Trophoblast cell (in vitro differentiated cells and primary cell): Measurements from ENCODE around the gene POLR1A.

ENCODE experiments used
- DNase-seq, 2 donors: peaks; one replicate each; pipeline ENCODE4 v3.0.0-alpha.2; 2016
- H2AFZ ChIP-seq: 2 replicates; pipeline ENCODE4 v1.6.1; 2013; ENCODE audit warnings: low read length, moderate library complexity, mild to moderate bottlenecking; ENCODE audit not compliant: insufficient read depth, poor library complexity
- H2AK5ac ChIP-seq: 2 replicates; pipeline ENCODE4 v1.6.1; 2013; ENCODE audit warnings: mild to moderate bottlenecking, low read length
- H2BK120ac ChIP-seq: 2 replicates; pipeline ENCODE4 v1.6.1; 2013; ENCODE audit warnings: low read length, mild to moderate bottlenecking, moderate library complexity; ENCODE audit not compliant: insufficient read depth, poor library complexity
- H2BK12ac ChIP-seq: 2 replicates; pipeline ENCODE4 v1.6.1; 2013; ENCODE audit warnings: mild to moderate bottlenecking, low read length, moderate library complexity
- H2BK5ac ChIP-seq: 2 replicates; pipeline ENCODE4 v1.6.1; 2013; ENCODE audit warnings: low read length, low read depth, moderate library complexity, mild to moderate bottlenecking; ENCODE audit not compliant: poor library complexity
- H3K14ac ChIP-seq: 2 replicates; pipeline ENCODE4 v1.6.1; 2013; ENCODE audit warnings: mild to moderate bottlenecking, low read length
- H3K18ac ChIP-seq: 2 replicates; pipeline ENCODE4 v1.6.1; 2013; ENCODE audit warnings: mild to moderate bottlenecking, low read length
- H3K23ac ChIP-seq: 2 replicates; pipeline ENCODE4 v1.6.1; 2013; ENCODE audit warnings: low read length
- H3K27ac ChIP-seq: 2 replicates; pipeline ENCODE4 v1.5.1; 2013; ENCODE audit warnings: low read depth, mild to moderate bottlenecking, inconsistent platforms, low read length, moderate library complexity
- H3K27me3 ChIP-seq: 2 replicates; pipeline ENCODE4 v1.6.1; 2013; ENCODE audit warnings: inconsistent platforms, mild to moderate bottlenecking, low read length, moderate library complexity; ENCODE audit not compliant: insufficient read depth
- H3K36me3 ChIP-seq, 2 experiments: 1 replicate in 1 of 2; 2 replicates in 1 of 2; pipeline ENCODE4 v1.6.1; 2013; ENCODE audit warnings: low read length in 2 of 2, mild to moderate bottlenecking in 2 of 2, moderate library complexity in 1 of 2; ENCODE audit not compliant: insufficient read depth in 2 of 2, control insufficient read depth in 1 of 2
- H3K4ac ChIP-seq: 2 replicates; pipeline ENCODE4 v1.6.1; 2013; ENCODE audit warnings: low read depth, mild to moderate bottlenecking, low read length, moderate library complexity
- H3K4me1 ChIP-seq, 2 experiments: 1 replicate in 1 of 2; 2 replicates in 1 of 2; pipeline ENCODE4 v1.6.1; 2013; ENCODE audit warnings: low read length in 2 of 2, mild to moderate bottlenecking in 2 of 2, moderate library complexity in 1 of 2; ENCODE audit not compliant: insufficient read depth in 2 of 2, control insufficient read depth in 1 of 2
- H3K4me2 ChIP-seq: 2 replicates; pipeline ENCODE4 v1.6.1; 2013; ENCODE audit warnings: inconsistent platforms, mild to moderate bottlenecking, low read length, moderate library complexity
- H3K4me3 ChIP-seq: 2 replicates; pipeline ENCODE4 v1.5.1; 2013; ENCODE audit warnings: mild to moderate bottlenecking, low read depth, low read length, inconsistent platforms
- H3K79me1 ChIP-seq: one replicate; pipeline ENCODE4 v1.6.1; 2013; ENCODE audit warnings: low read length
- H3K79me2 ChIP-seq: 2 replicates; pipeline ENCODE4 v1.6.1; 2013; ENCODE audit warnings: low read length, mild to moderate bottlenecking; ENCODE audit not compliant: control insufficient read depth, insufficient read depth, poor library complexity
- H3K9ac ChIP-seq: 2 replicates; pipeline ENCODE4 v1.6.1; 2013; ENCODE audit warnings: mild to moderate bottlenecking, low read length
- H3K9me3 ChIP-seq: 2 replicates; pipeline ENCODE4 v1.6.1; 2013; ENCODE audit warnings: low read depth, mild to moderate bottlenecking, control low read depth, inconsistent platforms, low read length; ENCODE audit not compliant: insufficient read depth
- H4K12ac ChIP-seq: 2 replicates; pipeline ENCODE4 v1.6.1; 2013; ENCODE audit warnings: low read depth, mild to moderate bottlenecking, low read length, moderate library complexity
- H4K8ac ChIP-seq: 2 replicates; pipeline ENCODE4 v1.6.1; 2013; ENCODE audit warnings: low read depth, mild to moderate bottlenecking, low read length, moderate library complexity
- H4K91ac ChIP-seq: one replicate; pipeline ENCODE4 v1.6.1; 2013; ENCODE audit warnings: low read depth, mild to moderate bottlenecking, low read length, moderate library complexity
- WGBS: extraction: QIAGEN DNeasy Blood & Tissue Kit; methylation state at CpG from one replicate; pipeline ENCODE4 v1.1.7; 2013; ENCODE audit warnings: missing lambda C conversion rate; ENCODE audit not compliant: insufficient read length, insufficient coverage; ENCODE audit errors: extremely low coverage; 5-methylcytosine and 5-hydroxymethylcytosine counted together

POLR1A gene

DNA sequence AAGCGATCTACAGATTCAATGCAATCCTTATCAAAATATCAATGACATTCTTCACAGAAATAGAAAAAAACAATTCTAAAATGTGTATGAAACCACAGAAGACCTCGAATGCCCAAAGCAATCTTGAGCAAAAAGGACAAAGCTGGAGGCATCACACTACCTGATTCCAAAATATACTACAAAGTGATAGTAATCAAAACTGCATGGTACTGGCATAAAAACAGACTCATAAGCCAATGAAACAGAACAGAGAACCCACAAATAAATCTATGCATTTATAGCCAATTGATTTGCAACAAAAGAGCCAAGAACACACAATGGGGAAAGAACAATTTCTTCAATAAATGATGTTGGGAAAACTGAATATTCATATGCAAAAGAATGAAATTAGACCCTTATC, 99.2 kb downstream of the POLR1A start:
- no CpG with 5 or more reads among the region's 2 CpGs for WGBS

DNA sequence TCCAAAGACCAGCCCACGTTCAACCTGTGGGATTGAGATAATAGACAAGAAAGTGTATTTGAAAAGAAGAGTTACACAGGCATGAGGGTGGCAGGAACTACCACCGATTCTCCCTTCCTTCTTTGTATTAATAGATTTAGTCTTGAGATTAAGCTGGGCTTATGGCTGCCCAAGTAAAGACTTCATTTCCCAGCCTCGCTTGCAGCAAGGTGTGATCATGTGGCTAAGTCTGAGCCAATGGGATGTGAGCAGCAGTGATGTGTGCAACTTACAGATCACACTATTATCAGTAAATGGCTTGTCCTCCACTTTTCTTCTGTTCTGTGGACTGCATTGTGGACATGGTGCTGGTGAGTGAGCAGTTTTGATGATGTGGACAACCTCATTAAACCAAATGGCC, 101.7 kb downstream of the POLR1A start:
- Histone ChIP-seq H4K91ac (no peak overlapping the region), H3K4ac (no peak overlapping the region), H3K4me3 (no peak overlapping the region), H3K27ac (no peak overlapping the region), H3K9me3 (peaks cover 4% of the 10 kb centered on the region), H2AFZ (no peak overlapping the region), H4K12ac (no peak overlapping the region), H3K36me3 (no peaks in the 10 kb centered on the region), H2BK12ac (no peak overlapping the region), H3K4me1 (peaks cover 8 to 14% of the 10 kb centered on the region in 2 experiments), H4K8ac (no peak overlapping the region), H3K14ac (no peak overlapping the region), H3K18ac (no peak overlapping the region), H2BK5ac (no peak overlapping the region), H2AK5ac (no peak overlapping the region), H3K4me2 (no peak overlapping the region), H3K27me3 (no peaks in the 10 kb centered on the region), H3K79me1 (peaks cover 8% of the 10 kb centered on the region), H3K9ac (no peak overlapping the region), H2BK120ac (no peak overlapping the region), H3K23ac (peak overlapping the region; percentile 37), H3K79me2 (peaks cover 2% of the 10 kb centered on the region)
- no CpG with 5 or more reads among the region's 3 CpGs for WGBS
- no peak for DNase-seq

More for the DNA sequence above, 99.2 kb downstream of the POLR1A start:
- Histone ChIP-seq H3K18ac (no peak overlapping the region), H4K12ac (no peak overlapping the region), H2BK5ac (no peak overlapping the region), H2BK120ac (no peak overlapping the region), H3K4ac (no peak overlapping the region), H3K4me1 (peaks cover 1% of the 10 kb centered on the region in 2 experiments), H3K36me3 (no peaks in the 10 kb centered on the region), H3K23ac (no peak overlapping the region), H3K27me3 (no peaks in the 10 kb centered on the region), H3K9me3 (peaks cover 4% of the 10 kb centered on the region), H2AFZ (no peak overlapping the region), H3K27ac (no peak overlapping the region), H2BK12ac (no peak overlapping the region), H2AK5ac (no peak overlapping the region), H3K9ac (no peak overlapping the region), H3K79me1 (no peaks in the 10 kb centered on the region), H3K4me3 (no peak overlapping the region), H4K8ac (no peak overlapping the region), H3K79me2 (no peaks in the 10 kb centered on the region), H3K4me2 (no peak overlapping the region), H3K14ac (no peak overlapping the region), H4K91ac (no peak overlapping the region)
- no peak for DNase-seq

DNA sequence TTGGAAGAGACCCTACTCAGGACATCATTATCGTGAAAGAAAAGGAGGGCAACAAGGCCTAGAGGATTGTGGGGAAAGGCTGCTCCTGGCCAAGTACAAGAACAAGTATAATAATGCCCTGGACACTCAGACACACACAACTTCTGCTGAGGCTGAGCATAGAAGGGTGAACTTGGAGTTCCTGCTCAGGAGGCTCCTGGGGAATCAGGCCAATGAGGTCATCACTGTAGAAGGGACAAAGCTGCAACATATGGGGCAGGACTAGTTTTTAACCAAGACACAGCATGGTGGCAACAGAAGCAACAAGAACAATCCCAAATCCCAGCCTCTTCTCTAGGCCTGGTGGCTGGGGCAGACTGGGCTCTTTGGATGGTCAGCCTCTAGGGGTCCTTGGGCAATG, 102.6 kb downstream of the POLR1A start:
- Histone ChIP-seq H3K4me2 (no peak overlapping the region), H2AK5ac (no peak overlapping the region), H4K91ac (no peak overlapping the region)

DNA sequence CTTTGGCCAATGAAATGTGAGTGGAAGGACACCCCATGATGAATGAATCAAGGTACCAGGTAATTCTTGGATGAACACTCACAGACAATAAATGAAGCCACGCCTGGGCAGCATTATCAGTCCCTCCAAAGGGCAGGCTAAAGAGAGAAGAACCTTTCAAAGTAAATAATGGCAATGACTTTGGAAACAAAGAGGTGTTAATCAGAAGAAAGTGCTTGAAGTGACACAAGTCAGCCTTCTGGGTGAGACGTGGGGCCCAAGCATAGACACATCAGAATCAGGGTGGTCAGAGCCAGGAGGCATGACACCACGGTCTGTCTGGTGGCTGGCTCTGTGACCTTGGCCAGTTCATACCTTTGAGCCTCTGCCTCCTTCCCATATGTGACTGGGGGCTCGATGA, 103.3 kb downstream of the POLR1A start:
- H3K27me3 ChIP-seq, result no peaks in the 10 kb centered on the region
- H2AFZ ChIP-seq, result no peak overlapping the region
- no peak overlapping the region for H3K18ac ChIP-seq
- H3K9ac ChIP-seq, result no peak overlapping the region
- H3K4me3 ChIP-seq, result no peak overlapping the region
- no peaks in the 10 kb centered on the region for H3K36me3 ChIP-seq
- DNase-seq, result no peak
- peaks cover 20% of the 10 kb centered on the region for H3K79me1 ChIP-seq
- H3K4me1 ChIP-seq, result peaks cover 20 to 28% of the 10 kb centered on the region in 2 experiments
- no peak overlapping the region for H3K4ac ChIP-seq
- H3K79me2 ChIP-seq, result peaks cover 5% of the 10 kb centered on the region
- H2BK120ac ChIP-seq, result no peak overlapping the region
- no peak overlapping the region for H3K4me2 ChIP-seq
- no peak overlapping the region for H3K14ac ChIP-seq
- H2BK5ac ChIP-seq, result no peak overlapping the region
- no peak overlapping the region for H4K8ac ChIP-seq
- no peak overlapping the region for H3K23ac ChIP-seq
- no peak overlapping the region for H4K12ac ChIP-seq
- no peak overlapping the region for H2AK5ac ChIP-seq
- H2BK12ac ChIP-seq, result peak overlapping the region; percentile 43
- H3K27ac ChIP-seq, result no peak overlapping the region
- WGBS, result no CpG with 5 or more reads among the region's 4 CpGs
- H3K9me3 ChIP-seq, result peaks cover 4% of the 10 kb centered on the region
- H4K91ac ChIP-seq, result peak overlapping the region; percentile 72

More for the DNA sequence above, 102.6 kb downstream of the POLR1A start:
- Histone ChIP-seq H3K79me1 (peaks cover 14% of the 10 kb centered on the region), H2BK12ac (peak overlapping the region; percentile 18), H3K14ac (no peak overlapping the region), H3K4me3 (no peak overlapping the region), H2AFZ (no peak overlapping the region), H3K36me3 (no peaks in the 10 kb centered on the region), H3K79me2 (peaks cover 2% of the 10 kb centered on the region), H4K12ac (no peak overlapping the region), H4K8ac (no peak overlapping the region), H3K27me3 (no peaks in the 10 kb centered on the region), H3K9me3 (peaks cover 4% of the 10 kb centered on the region), H2BK120ac (no peak overlapping the region), H2BK5ac (no peak overlapping the region), H3K9ac (no peak overlapping the region), H3K4me1 (peaks cover 13 to 20% of the 10 kb centered on the region in 2 experiments), H3K4ac (no peak overlapping the region), H3K23ac (no peak overlapping the region), H3K27ac (no peak overlapping the region), H3K18ac (no peak overlapping the region)
- DNase-seq, result no peak
- no CpG with 5 or more reads among the region's 1 CpG for whole genome bisulfite sequencing
